SK-N-SH (cell line): ENCODE results near the gene NSUN7.

Experiments used
- FOSL2 ChIP-seq: IDR thresholded peaks from 2 replicates; pipeline ENCODE4 v1.4.0; 2012; ENCODE audit warnings: low read depth, mild to moderate bottlenecking, moderate library complexity, borderline replicate concordance
- MEF2A ChIP-seq: IDR thresholded peaks from 2 replicates; pipeline ENCODE4 v1.4.0; 2012; ENCODE audit warnings: low read depth, borderline replicate concordance
- MXI1 ChIP-seq: IDR thresholded peaks from 2 replicates; pipeline ENCODE4 v1.6.1; 2012; ENCODE audit warnings: mild to moderate bottlenecking, low read depth, low read length, improper control_type of control experiment
- RXRA ChIP-seq: IDR thresholded peaks from 2 replicates; pipeline ENCODE4 v1.4.0; 2012; ENCODE audit warnings: low read depth, mild to moderate bottlenecking, borderline replicate concordance
- SMC3 ChIP-seq: IDR thresholded peaks from 2 replicates; pipeline ENCODE4 v1.6.1; 2012; ENCODE audit warnings: low read depth, low read length, improper control_type of control experiment
- TF ChIP-seq, protein P1 (sequence below): fragments of 200-600 bp; sonication (generic); IDR thresholded peaks from 2 replicates; pipeline ENCODE4 v1.6.1; 2017; ENCODE audit warnings: antibody characterized with exemption, mild to moderate bottlenecking, moderate library complexity
- TF ChIP-seq, protein P2 (sequence below): IDR thresholded peaks from 2 replicates; pipeline ENCODE4; 2012

DNA sequence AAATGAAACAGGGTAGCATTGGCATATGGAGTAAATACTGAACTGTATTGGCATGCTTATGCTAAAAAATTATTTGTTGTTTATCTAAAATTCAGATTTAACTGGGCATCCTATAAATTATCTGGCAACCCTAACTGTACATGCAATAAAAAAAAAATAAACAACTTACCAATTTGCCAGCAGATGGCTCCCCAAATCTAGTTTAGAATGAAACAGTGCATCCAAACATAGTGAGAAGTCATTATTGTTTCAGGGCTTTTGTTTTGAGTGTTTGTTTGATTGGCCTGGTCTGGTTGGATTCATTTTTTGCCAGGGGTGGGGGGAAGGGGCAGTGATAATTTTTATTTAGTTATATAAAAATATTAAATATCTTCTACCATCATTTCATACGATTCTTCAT is 12.8 kb upstream of the NSUN7 start:
- TF ChIP-seq FOSL2 (no peak), RXRA (no peak), MEF2A (no peak), SMC3 (peak; percentile 58), MXI1 (no peak)
- TF ChIP-seq, protein P1, sequence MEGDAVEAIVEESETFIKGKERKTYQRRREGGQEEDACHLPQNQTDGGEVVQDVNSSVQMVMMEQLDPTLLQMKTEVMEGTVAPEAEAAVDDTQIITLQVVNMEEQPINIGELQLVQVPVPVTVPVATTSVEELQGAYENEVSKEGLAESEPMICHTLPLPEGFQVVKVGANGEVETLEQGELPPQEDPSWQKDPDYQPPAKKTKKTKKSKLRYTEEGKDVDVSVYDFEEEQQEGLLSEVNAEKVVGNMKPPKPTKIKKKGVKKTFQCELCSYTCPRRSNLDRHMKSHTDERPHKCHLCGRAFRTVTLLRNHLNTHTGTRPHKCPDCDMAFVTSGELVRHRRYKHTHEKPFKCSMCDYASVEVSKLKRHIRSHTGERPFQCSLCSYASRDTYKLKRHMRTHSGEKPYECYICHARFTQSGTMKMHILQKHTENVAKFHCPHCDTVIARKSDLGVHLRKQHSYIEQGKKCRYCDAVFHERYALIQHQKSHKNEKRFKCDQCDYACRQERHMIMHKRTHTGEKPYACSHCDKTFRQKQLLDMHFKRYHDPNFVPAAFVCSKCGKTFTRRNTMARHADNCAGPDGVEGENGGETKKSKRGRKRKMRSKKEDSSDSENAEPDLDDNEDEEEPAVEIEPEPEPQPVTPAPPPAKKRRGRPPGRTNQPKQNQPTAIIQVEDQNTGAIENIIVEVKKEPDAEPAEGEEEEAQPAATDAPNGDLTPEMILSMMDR: peak; percentile 65
- TF ChIP-seq, protein P2, sequence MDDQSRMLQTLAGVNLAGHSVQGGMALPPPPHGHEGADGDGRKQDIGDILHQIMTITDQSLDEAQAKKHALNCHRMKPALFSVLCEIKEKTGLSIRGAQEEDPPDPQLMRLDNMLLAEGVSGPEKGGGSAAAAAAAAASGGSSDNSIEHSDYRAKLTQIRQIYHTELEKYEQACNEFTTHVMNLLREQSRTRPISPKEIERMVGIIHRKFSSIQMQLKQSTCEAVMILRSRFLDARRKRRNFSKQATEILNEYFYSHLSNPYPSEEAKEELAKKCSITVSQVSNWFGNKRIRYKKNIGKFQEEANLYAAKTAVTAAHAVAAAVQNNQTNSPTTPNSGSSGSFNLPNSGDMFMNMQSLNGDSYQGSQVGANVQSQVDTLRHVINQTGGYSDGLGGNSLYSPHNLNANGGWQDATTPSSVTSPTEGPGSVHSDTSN: no peak
